HG03045 (cell line): ENCODE measurements around the gene AQP12B.
"Not testable (repeated sequence)": the region's sequence is repeated elsewhere in the genome, so short reads cannot be mapped to it uniquely, and the experiment has no call there.

ENCODE experiments used
- ATAC-seq: cut with Tn5 transposase; IDR thresholded peaks from one replicate; pipeline ENCODE4 v1.9.1; 2021; ENCODE audit warnings: mild to moderate bottlenecking, moderate library complexity; ENCODE audit not compliant: unreplicated experiment

AQP12B gene

DNA sequence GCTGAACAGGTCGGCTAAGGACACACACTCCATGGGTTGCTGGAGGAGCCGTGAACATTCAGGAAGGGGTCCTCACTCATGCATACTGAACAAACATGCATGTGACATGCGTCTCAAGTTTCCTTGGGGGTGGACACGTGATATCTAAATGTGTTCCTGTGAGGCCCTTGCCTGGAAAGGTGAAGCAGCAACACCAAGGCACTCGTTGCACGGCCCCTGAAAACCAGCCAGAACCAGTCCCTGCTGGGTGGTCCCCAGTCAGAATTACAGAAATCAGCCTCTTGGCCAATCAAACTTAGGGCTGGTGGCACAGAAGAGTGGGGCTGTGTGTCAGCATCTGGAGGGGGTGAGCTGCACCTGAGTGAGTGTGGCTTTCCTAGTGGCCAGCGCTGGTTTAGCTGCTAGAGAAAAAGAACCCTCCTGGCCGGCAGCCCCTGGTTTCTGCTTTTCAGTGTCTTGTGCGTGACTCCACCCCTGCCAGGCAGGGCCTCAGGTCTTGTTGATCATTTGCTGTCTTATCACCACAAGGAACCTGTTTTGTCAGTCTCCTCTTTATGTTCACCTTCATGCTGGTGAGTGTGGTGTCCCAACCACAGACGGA lies 3.2 kb upstream of the AQP12B start:
- ATAC-seq: no peak

DNA sequence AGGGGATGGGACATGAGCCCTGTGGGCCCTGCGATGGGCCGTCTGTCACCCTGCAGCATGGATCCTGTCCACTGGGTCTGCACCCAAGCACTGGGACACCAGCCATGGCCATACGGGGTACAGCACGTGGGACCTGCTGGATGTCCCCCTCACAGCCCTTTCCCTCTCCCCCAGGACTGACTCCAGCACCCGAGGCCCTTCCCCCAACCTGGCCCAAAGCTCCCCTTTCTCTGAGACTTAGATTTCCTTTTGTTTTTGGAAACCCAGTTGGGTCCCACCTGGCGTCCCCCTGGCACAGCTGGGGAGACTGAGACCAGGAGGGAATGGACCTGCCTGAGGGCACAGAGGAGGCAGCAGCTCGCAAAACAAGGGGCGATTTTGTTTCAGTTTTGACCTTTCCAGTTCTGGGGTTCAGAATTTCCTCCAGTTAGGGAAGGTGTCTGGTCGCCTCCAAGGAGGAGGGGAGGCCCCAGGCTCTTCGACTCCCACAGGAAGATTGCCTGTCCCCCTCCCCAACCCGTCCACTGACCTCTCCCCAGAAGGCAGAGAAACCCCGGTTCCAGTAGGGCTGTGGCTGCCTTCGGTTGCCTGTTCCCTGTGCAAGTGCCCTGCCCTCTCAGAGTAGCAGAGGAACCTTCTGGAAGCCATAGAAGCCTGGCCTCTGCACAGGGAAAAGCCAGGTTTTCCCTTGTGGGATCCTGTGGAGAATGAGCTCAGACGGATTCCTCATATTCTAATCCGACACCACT lies 1.5 kb upstream of the AQP12B start:
- not testable (repeated sequence) for ATAC-seq

DNA sequence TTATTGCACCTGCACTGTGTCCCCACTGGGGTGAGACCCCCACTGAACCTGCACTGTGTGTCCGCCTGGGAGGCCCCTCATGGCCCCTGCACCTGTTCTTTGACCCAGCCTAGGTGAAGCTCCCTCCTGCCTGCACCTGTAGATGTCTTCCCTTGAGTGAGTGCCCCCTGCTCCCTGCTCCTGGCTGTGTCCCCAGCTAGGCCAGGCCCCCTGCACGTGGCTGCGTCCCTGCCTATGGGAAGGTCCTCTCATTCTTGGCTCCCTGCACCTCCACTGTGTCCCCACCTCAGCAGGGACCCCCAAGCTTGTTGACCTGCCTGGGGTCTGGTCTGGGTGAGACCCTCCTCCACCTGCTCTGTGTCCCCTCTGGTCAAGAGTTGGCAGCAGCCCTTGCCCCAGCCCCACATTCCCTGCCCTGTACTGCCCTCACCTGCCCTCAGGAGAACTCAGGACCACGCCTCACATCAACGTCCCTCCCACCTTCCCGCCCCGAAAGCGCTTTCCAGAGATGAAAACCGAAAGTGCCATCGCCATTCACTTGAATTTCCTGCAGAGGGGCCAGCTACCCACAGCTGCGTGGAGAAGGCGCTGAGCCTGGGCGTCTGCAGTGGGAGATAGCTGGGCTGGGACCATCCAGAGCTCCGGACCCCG lies 769 bp upstream of the AQP12B start:
- not testable (repeated sequence) for ATAC-seq

DNA sequence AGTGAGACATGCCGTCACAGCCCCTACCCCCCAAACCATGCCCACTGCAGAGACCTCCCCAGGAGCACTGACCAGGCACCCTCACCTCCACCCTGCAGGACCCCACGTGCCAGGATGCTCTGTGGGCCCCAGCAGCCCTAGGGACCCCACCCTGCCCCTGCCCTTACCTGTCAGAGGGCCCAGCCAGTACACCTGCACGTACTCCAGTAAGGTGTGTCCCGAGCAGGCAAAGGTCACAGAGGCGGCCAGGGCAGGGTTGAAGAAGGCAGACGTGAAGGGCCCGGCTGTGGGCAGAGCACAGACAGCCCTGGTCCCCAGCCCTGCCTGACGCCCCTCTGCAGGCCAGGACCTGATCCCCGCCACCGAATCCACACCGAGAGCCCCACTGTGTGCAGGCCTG lies 2.5 kb downstream of the AQP12B start:
- not testable (repeated sequence) for ATAC-seq

DNA sequence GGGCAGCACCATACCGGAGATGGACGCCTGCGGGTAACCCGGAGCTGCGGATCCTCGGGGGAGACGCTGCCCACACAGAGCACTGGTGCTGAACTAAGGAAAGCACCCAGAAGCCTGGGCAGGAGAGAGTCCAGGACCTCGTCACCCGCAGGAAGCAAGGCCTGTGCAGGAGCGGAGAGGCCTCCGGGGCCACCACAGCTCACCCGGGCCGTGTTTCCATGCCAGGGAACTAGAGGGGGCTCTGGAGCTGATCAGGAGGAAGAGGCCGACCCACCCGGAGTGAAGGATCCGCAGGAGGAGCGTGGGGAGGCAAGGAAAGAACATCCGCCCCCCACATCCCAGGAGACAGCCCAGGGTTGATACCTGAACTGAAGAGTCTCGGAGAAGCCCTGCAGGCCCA lies 3.8 kb downstream of the AQP12B start:
- ATAC-seq: not testable (repeated sequence)

DNA sequence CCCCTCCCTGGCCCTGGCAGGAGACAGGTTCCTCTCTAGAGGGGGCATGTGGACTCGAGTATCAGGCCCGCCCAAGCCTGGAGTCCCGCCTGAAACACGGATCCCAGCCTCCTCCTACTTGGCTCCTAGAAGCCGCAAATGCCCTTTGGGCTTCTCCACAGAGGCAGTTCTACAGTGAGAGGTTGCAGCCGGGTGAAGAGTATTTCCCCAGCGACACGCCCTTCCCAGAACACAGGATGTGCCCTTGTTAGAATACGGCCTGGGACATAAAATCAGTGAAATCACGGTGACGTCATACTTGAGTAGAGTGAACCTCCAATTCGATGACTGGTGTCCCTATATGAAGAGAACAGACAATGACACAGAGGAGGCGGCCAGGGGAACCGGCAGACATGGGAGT lies 4.6 kb downstream of the AQP12B start:
- not testable (repeated sequence) for ATAC-seq

DNA sequence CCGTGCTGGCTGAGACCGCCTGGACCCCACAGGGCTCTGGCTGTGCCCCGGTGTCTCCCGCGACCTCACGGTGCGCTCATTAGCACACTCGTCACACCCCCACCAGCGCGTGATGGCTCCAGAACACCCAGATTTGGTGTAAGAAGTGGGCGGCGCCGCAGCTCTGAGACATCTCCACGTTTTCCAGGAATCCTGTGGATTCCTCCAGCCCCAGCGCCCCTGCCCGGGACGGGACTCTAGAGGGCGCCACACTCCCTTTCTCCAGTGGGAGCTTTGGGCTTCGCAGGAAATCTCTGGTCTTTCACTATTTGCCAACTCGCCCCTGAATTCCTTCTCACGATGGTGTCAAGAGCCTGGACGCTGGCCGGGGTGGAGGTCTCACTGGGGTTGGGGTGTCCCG lies 7.3 kb downstream of the AQP12B start:
- ATAC-seq: not testable (repeated sequence)

DNA sequence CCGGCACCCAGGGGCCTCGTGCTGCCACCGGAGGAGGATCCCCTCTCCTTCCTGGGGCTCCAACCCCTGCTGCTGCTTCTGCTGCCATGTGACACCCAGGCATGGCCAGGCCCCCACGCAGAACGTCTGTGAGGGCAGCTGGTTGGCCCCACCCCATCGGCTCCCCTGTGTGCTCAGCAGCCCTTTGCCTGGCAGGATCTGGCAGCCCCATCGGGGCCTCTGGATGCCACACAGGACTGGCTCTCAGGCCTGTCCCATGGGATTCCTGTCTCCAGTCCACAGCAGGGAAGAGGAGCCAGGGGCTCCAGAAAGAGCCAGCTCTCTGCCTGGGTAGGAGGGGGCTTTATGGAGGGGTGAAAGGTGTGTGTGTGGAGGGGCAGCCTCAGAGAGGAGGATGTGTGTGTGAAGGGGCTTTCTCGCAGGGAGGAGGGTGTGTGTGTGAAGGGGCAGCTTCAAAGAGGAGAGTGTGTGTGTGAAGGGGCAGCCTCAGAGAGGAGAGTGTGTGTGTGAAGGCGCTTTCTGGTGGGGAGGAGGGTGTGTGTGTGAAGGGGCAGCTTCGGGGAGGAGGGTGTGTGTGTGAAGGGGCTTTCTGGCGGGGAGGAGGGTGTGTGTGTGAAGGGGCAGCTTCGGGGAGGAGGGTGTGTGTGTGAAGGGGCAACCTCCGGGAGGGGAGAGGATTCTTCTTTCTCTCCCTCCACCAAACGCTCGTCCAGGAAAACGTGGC lies 8.1 kb downstream of the AQP12B start:
- not testable (repeated sequence) for ATAC-seq

DNA sequence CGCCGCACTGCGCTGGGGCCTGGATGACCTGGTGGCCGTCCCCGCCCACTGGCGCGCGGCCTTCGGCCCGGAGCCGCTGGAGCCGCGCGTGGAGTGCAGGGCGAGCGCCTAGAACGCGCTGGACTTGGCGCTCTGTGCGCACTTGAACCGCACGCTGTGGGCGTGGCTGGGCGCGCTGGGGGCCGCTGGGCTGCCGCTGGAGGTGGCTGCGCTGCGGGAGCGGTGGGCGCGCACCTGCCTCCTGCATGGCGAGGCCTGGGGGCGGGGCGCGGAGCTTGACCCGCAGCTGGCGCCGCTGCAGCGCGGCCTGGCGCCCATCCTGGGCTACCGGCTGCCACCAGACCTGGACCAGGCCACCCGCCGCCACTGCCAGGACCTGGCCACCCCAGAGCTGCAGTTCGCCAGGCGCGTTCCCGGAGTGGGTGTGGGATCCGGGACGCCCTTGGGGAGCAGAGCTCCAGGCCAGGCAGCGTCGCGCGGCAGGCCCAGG lies 9.9 kb downstream of the AQP12B start:
- no peak for ATAC-seq

DNA sequence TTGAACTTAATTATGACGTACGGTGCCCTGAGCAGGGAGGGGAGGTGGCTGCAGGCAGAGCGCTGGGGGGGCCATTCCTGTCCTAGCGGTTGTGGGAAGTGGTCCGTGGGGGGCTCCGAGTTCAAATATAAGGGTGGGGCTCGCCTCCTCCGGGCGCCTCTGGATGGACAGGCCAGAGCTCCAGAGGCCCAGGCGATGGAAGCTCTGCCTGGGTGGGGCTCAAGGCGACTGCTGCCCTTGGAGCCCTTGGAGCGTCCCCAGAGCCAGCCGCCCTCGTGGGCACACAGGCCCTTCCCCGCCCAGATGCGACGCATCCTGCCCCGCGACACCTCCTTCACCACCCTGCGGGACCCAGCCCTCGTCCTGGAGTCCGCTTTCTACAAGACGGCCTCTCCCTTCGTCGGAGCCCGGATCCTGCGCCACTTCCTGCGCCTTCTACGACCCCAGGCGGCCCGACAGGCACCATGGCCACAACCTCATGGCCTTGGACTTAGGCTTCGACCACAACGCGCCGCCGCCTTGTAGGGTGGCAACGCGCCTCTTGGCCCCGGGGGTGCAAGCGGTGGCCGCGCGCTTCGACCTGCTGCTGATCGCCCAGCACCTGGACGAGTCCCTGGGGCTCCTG lies 10.5 kb downstream of the AQP12B start:
- ATAC-seq: no peak

DNA sequence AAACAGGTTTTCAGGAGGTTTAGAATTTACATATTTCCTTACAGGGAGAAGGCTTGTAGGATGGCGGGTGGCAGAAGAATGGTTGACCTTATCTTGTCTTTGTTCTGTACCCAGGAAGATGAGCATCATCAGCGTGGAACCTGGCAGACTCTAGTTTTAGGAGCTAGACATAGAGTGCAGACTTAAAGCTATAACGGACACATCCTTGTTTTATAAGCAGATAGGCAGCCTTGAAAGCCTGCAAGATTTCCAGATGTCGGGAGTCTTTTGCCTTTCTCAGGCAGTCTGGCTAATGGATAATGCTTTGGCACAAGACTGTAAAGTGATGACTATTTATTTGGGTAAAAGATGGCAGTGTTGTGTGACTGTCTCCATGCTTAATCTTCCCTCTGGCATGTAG lies 11.7 kb downstream of the AQP12B start:
- ATAC-seq: no peak

DNA sequence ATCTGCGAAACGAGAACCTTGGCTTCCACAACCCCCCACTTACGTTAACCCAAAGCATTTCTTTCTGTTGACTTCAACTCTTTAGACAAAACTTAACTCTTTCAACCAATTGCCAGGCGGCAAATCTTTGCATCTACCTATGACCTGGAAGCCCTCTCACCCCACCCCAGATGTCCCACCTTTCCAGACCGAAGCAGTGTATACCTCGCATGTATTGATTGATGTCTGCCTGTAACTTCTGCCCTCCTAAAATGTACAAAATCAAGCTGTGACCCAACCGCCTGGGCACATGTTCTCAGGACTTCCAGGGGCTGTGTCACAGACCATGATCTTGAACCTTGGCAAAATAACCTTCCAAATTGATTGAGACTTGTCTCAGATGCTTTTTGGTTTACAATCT lies 12.3 kb downstream of the AQP12B start:
- no peak for ATAC-seq

DNA sequence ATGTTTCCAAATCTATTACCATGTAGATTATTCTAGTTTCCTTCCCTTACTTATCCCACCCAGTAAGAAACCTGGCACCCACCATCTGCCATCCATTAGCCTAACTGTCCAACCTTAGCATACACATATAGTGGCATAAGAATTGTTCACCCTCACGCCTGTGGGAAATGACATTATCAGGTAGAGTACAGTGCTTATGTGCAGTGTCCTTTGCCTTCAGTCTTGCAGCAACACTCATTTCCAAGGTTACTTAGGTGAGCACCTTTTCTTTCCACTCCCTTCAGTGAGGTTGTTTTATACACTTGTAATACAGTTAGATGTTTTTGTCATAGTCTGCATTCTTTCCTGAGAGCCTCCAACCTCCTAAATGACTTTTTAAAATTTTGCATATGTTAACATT lies 18.1 kb downstream of the AQP12B start:
- no peak for ATAC-seq

DNA sequence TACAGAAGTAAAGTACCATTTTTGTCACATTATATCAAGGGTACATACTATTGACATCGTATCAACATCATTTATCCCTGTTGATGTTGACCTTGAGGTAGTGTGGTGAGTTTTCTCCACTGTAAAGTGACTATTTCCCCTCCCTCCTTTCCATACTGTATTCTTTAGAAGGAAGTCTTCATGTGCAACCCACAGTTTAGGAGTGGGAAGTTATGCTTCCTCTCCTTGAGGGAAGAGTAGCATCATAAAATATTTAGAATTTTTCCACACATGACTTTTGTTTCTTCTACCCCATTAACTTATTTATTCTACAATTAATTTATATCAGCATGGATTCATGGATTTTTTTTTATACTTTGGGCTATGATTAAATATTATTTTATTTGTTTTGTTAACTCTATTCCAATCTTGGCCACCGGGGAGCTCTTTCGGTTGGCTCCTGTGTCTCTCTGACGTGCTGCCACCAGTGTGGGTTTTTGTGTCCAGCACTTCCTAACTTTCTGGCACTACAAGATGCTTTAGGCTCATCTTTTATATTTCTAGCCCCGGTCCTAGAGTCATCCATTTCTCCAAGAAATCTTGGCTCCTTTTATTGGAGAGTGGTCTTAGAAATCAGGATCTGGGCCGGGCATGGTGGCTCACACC lies 19.0 kb downstream of the AQP12B start:
- ATAC-seq: no peak

DNA sequence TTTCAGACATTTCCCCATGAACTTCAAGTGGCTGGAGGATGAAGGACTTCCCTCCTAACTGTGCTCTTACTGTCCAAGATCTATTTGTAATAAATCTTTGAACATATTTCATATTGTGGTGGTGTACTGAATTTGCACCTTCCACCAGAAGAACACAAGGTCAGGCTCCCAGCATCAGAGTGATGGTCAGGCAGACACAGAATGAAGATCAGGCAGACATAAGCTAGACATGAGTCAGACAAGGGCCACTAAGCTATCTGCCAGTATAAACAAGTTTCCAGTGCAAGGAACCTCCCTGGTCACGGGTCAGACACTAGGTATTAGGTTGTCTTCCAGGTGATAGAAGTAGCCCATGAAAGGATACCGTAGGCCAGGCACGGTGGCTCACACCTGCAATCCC lies 20.0 kb downstream of the AQP12B start:
- ATAC-seq: no peak

DNA sequence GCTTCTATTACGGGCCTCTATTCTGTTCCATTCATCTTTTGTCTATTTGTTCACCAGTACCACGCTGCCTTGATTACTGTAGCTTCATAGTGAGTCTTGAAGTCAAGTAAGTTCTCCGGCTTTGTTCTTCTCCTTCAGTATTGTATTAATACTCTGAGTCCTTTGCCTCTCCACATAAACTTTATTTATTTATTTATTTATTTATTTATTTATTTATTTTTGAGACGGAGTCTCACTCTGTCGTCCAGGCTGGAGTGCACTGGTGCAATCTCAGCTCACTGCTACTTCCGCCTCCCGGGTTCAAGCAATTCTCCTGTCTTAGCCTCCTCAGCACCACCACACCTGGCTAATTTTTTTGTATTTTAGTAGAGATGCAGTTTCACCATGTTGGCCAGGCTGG lies 22.8 kb downstream of the AQP12B start:
- ATAC-seq: not testable (repeated sequence)

DNA sequence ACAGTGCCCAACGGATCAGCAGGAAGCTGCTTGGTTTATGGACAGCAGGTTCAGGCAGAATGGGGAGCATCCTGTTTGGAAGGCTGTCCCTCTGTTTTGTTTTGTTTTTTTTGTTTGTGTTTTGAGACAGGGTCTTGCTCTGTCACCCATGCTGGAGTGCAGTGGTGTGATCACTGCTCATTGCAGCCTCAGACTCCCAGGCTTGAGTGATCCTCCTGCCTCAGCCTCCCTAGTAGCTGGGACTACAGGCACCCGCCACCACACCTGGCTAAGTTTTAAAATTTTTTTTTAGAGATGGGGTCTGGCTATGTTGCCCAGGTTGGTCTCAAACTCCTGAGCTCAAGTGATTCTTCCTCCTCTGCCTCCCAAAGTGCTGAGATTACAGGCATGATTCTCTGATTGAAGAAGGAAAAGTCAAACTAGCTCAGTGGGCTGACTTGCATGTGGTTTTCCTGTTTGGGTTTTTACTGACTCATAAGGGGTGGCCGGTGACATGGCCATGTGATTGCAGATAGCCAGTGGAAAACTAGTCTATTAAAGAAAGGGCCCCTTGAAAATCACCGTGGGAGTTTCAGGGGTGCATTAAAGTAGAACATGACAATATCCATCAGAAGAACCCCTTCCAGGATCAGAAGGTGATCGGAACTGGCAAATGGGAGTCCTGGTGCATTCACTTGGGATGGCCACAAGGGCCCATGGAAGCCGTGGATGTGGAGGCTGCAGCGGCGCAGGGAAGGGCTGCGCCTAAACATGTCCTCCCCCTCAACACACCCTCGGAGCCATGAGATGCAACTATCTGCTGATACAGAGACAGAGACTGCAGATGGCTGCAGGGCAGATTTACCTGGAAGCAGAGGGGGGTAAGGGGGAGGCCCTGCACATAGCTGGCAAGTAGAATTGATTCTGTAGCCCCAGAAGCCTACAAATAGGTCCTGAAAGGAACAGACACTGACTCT lies 26.5 kb downstream of the AQP12B start:
- no peak for ATAC-seq

DNA sequence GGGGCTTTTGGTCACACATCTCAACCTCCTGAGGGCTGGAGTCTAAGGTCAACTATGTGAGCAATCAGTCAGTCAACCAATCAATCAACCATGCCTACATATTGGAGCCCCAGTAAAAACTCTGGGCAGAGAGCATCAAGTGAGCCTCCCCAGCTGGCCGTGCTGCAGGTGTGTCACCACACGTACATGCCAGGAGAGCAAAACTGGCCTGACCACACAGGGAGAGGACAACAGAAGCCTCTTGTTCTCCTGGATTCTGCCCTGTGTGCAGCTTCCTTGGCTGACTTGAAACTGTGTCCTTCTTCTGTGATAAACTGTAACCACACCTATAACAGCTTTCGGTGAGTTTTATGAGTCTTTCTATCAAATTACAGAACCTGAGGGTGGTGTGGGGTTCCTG lies 31.5 kb downstream of the AQP12B start:
- no peak for ATAC-seq

DNA sequence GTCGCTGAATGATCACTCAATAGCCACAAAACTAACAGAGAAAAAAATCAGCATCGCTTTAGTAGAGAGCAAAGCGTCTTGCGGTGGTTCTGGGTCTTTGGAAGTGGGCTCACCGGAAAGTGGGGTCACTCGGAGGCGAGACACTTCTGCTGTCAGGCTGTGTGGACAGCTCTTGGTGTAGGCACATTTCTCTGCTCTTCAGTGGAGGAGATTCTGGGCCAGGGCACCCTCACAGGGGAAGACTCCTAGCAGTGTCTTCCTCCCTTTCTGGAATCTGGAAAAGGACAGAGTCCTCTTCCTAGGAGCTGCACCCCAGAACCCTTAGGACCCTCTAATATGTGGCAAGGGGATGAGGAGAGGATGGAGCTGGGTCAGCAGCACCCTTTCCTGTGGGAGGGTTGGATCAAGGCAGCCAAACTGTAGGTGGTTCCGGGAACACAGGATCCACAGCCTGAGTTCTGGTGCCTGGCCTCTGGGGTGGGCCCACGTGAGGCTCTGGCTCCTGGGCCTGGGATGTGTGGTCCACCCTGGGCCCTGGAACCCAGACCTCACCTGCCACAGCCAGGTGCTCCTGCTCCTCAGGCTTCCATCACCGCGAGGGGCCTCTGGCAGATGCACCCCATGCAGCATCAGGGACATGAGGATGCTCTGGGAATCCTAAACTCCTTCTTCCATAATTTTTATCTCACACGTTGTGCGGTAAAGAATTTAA lies 32.3 kb downstream of the AQP12B start:
- ATAC-seq: no peak
